GM23338 (cell line): ENCODE measurements around the gene HPS3. TPM values are rescaled to one million over a fixed set of nuclear protein-coding genes. Genes with fewer than 3 reads are reported as not detected.

Source experiments
- ATAC-seq: fragments of 200-7000 bp; cut with Tn5 transposase; 3 replicates; pipeline ENCODE4 v1.9.1; 2020
- DNase-seq: peaks from one replicate; pipeline ENCODE4 v3.0.0-alpha.2; 2015; ENCODE audit warnings: low spot score
- H2AFZ ChIP-seq: fragments of 200-600 bp; sonication (generic); 2 replicates; pipeline ENCODE4 v1.8.0; 2016; ENCODE audit warnings: antibody characterized with exemption, mild to moderate bottlenecking, moderate library complexity
- H3F3A ChIP-seq: fragments of 200-600 bp; sonication (generic); replicated peaks from 2 replicates; pipeline ENCODE4 v1.8.0; 2017; ENCODE audit warnings: antibody characterized with exemption, mixed run types, low read depth
- H3K27ac ChIP-seq: fragments of 200-600 bp; sonication (generic); 2 replicates; pipeline ENCODE4 v1.6.1; 2016; ENCODE audit warnings: low read depth
- H3K27me3 ChIP-seq: fragments of 200-600 bp; sonication (generic); 2 replicates; pipeline ENCODE4 v1.8.0; 2016; ENCODE audit warnings: mild to moderate bottlenecking, mixed run types, moderate library complexity; ENCODE audit not compliant: insufficient read depth
- H3K36me3 ChIP-seq: fragments of 200-600 bp; sonication (generic); 2 replicates; pipeline ENCODE4 v1.8.0; 2016; ENCODE audit warnings: mild to moderate bottlenecking; ENCODE audit not compliant: insufficient read depth
- H3K4me1 ChIP-seq: fragments of 200-600 bp; sonication (generic); 2 replicates; pipeline ENCODE4 v1.8.0; 2016; ENCODE audit warnings: mild to moderate bottlenecking, moderate library complexity; ENCODE audit not compliant: insufficient read depth
- H3K4me2 ChIP-seq: fragments of 200-600 bp; sonication (generic); 2 replicates; pipeline ENCODE4 v1.7.1; 2017; ENCODE audit warnings: mixed run types
- H3K4me3 ChIP-seq: fragments of 200-600 bp; sonication (generic); 2 replicates; pipeline ENCODE4 v1.6.1; 2016; ENCODE audit warnings: mixed run types
- H3K79me2 ChIP-seq: fragments of 200-600 bp; sonication (generic); replicated peaks from 2 replicates; pipeline ENCODE4 v1.8.0; 2017; ENCODE audit warnings: mild to moderate bottlenecking; ENCODE audit not compliant: insufficient read depth
- H3K9me2 ChIP-seq: fragments of 200-600 bp; sonication (generic); 2 replicates; pipeline ENCODE4 v1.8.0; 2017; ENCODE audit not compliant: insufficient read depth
- H4K20me1 ChIP-seq: fragments of 200-600 bp; sonication (generic); replicated peaks from 2 replicates; pipeline ENCODE4 v1.8.0; 2017; ENCODE audit warnings: mild to moderate bottlenecking; ENCODE audit not compliant: insufficient read depth
- H3K27ac Mint-ChIP-seq: 2 replicates; pipeline ENCODE4 v1.8.0; 2020; ENCODE audit warnings: inconsistent platforms, mild to moderate bottlenecking, moderate library complexity, mixed read lengths
- H3K27me3 Mint-ChIP-seq: 3 replicates; pipeline ENCODE4 v1.8.0; 2022; ENCODE audit warnings: low read depth, mild to moderate bottlenecking, moderate library complexity, mixed read lengths, inconsistent platforms; ENCODE audit not compliant: insufficient read depth, poor library complexity
- H3K36me3 Mint-ChIP-seq: 3 replicates; pipeline ENCODE4 v1.8.0; 2021; ENCODE audit warnings: low read depth, mild to moderate bottlenecking, inconsistent platforms, moderate library complexity, mixed read lengths
- H3K4me1 Mint-ChIP-seq: 3 replicates; pipeline ENCODE4 v1.8.0; 2020; ENCODE audit warnings: mild to moderate bottlenecking, inconsistent platforms, mixed read lengths
- H3K4me3 Mint-ChIP-seq: 3 replicates; pipeline ENCODE4 v1.8.0; 2021; ENCODE audit warnings: moderate library complexity, mild to moderate bottlenecking, inconsistent platforms, mixed read lengths
- H3K9me3 Mint-ChIP-seq: 3 replicates; pipeline ENCODE4 v1.8.0; 2020; ENCODE audit warnings: moderate library complexity, mild to moderate bottlenecking, inconsistent platforms, mixed read lengths
- CREB1 ChIP-seq: fragments of 250-450 bp; sonication (Bioruptor Pico); IDR thresholded peaks from 2 replicates; pipeline ENCODE4 v1.5.0; 2020; ENCODE audit warnings: low read depth, mild to moderate bottlenecking, moderate library complexity
- CTCF ChIP-seq, 2 experiments: fragments of 200-600 bp in 1 of 2; sonication (generic) in 1 of 2; conservative IDR thresholded peaks; 2 replicates each; pipeline versions ENCODE4 v1.5.1 to v1.6.1; 2016 to 2017; ENCODE audit warnings: antibody characterized with exemption in 2 of 2, low read depth in 2 of 2, mild to moderate bottlenecking in 2 of 2, moderate library complexity in 1 of 2
- EZH2 ChIP-seq: fragments of 200-600 bp; sonication (generic); IDR thresholded peaks from one replicate; pipeline ENCODE4 v1.8.0; 2017; ENCODE audit warnings: antibody characterized with exemption, mild to moderate bottlenecking, low read depth; ENCODE audit not compliant: unreplicated experiment
- EZH2phosphoT487 ChIP-seq: fragments of 200-600 bp; sonication (generic); IDR thresholded peaks from one replicate; pipeline ENCODE4 v1.8.1; 2018; ENCODE audit warnings: antibody characterized with exemption; ENCODE audit not compliant: unreplicated experiment
- JUNB ChIP-seq: IDR thresholded peaks from one replicate; pipeline ENCODE4 v1.6.1; 2016; ENCODE audit warnings: antibody characterized with exemption; ENCODE audit not compliant: unreplicated experiment
- NANOG ChIP-seq: IDR thresholded peaks from 2 replicates; pipeline ENCODE4 v1.6.1; 2016; ENCODE audit warnings: antibody characterized with exemption, borderline replicate concordance
- POLR2AphosphoS5 ChIP-seq: IDR thresholded peaks from 2 replicates; pipeline ENCODE4 v1.6.1; 2016; ENCODE audit warnings: antibody characterized with exemption, low read depth
- REST ChIP-seq: IDR thresholded peaks from one replicate; pipeline ENCODE4 v1.6.1; 2018; ENCODE audit warnings: antibody characterized with exemption; ENCODE audit not compliant: unreplicated experiment
- STAT1 ChIP-seq: IDR thresholded peaks from one replicate; pipeline ENCODE4 v1.6.1; 2016; ENCODE audit warnings: antibody characterized with exemption; ENCODE audit not compliant: unreplicated experiment
- ZNF114 ChIP-seq: fragments of 250-450 bp; sonication (Bioruptor Pico); IDR thresholded peaks from 2 replicates; pipeline ENCODE4 v1.5.0; 2020; ENCODE audit warnings: mild to moderate bottlenecking, moderate library complexity
- ZNF331 ChIP-seq: fragments of 250-450 bp; sonication (Bioruptor Pico); IDR thresholded peaks from 2 replicates; pipeline ENCODE4 v1.5.0; 2020; ENCODE audit warnings: low read depth, mild to moderate bottlenecking, moderate library complexity
- ZNF462 ChIP-seq: fragments of 250-450 bp; sonication (Bioruptor Pico); IDR thresholded peaks from 2 replicates; pipeline ENCODE4 v1.5.0; 2020; ENCODE audit warnings: mild to moderate bottlenecking, moderate library complexity
- polyA plus RNA-seq: library from polyadenylated mRNA; unstranded; fragments of >200 nt; fragmentation: Nextera tagmentation; extraction: Ambion mirVana; gene quantifications from 2 replicates; pipeline ENCODE4 v1.2.1, GENCODE V29; 2016
- total RNA-seq: library from RNA; depleted of rRNA; stranded (reverse); fragments of >200 nt; shearing (Covaris generic); gene quantifications from 2 replicates; pipeline ENCODE4 v1.2.3, GENCODE V29; 2014
- TF ChIP-seq, protein P1 (sequence below): IDR thresholded peaks from 2 replicates; pipeline ENCODE4 v1.6.1; 2016; ENCODE audit warnings: antibody characterized with exemption

HPS3 gene
- total and polyA plus RNA-seq, 2 experiments from 2014 or later, result 41.7 to 66.8 TPM

DNA sequence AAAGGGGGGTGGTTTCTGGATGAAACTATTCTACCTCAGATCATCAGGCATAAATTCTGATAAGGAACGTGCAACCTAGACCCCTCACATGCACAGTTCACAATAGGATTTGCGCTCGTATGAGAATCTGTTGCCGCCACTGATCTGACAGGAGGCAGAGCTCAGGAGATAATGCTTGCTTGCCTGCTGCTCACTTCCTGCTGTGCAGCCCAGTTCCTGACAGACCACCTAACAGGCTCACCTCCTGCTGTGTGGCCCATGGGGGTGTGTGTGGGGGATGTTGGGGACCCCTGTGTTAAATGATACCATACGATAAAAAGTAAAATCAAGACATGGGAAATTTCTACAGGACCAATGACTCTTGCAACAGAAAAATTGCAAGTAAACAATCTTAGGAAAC lies 68.2 kb downstream of the HPS3 start:
- DNase-seq (peak; percentile 55), ATAC-seq (peak; percentile 52)
- Histone ChIP-seq H3K27me3 (no peaks in the 10 kb centered on the region), H3K4me2 (peak overlapping the region; percentile 70), H3K9me2 (no peaks in the 10 kb centered on the region), H3F3A (no peaks in the 10 kb centered on the region), H3K79me2 (no peaks in the 10 kb centered on the region), H3K27ac (peak overlapping the region; percentile 100), H3K4me3 (peak overlapping the region; percentile 40), H3K4me1 (peaks cover 34% of the 10 kb centered on the region), H2AFZ (no peak overlapping the region), H3K36me3 (no peaks in the 10 kb centered on the region), H4K20me1 (no peaks in the 10 kb centered on the region)
- TF ChIP-seq REST, result no peak
- TF ChIP-seq EZH2, result no peak
- TF ChIP-seq CREB1, result peak; percentile 34; the same call in 1 of the 2 replicates
- TF ChIP-seq STAT1, result no peak
- TF ChIP-seq ZNF462 (CRISPR knock-in tag), result no peak
- TF ChIP-seq ZNF331, result no peak
- TF ChIP-seq NANOG, result peak; percentile 85
- no peak for TF ChIP-seq EZH2phosphoT487
- no peak for TF ChIP-seq CTCF (conservative IDR thresholded peaks at IDR 0.05; ENCODE audit: low read depth in 2 of 2)
- TF ChIP-seq ZNF114 (CRISPR knock-in tag), result no peak
- peak; percentile 59 for TF ChIP-seq POLR2AphosphoS5
- TF ChIP-seq, protein P1, sequence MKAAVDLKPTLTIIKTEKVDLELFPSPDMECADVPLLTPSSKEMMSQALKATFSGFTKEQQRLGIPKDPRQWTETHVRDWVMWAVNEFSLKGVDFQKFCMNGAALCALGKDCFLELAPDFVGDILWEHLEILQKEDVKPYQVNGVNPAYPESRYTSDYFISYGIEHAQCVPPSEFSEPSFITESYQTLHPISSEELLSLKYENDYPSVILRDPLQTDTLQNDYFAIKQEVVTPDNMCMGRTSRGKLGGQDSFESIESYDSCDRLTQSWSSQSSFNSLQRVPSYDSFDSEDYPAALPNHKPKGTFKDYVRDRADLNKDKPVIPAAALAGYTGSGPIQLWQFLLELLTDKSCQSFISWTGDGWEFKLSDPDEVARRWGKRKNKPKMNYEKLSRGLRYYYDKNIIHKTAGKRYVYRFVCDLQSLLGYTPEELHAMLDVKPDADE, result peak; percentile 79
- no peak for TF ChIP-seq JUNB
- peak overlapping the region; percentile 66 for H3K4me3 Mint-ChIP-seq
- peaks cover 65% of the 10 kb centered on the region for H3K4me1 Mint-ChIP-seq
- peak overlapping the region; percentile 98 for H3K27ac Mint-ChIP-seq
- peaks cover 15% of the 10 kb centered on the region for H3K27me3 Mint-ChIP-seq
- peaks cover 3% of the 10 kb centered on the region; the same call in 1 of the 3 replicates for H3K36me3 Mint-ChIP-seq
- H3K9me3 Mint-ChIP-seq, result no peaks in the 10 kb centered on the region
